HG02885 (cell line): Measurements from ENCODE around the gene CLBA1.
"Not testable (repeated sequence)": the region's sequence is repeated elsewhere in the genome, so short reads cannot be mapped to it uniquely, and the experiment has no call there.

Source experiments
- ATAC-seq: cut with Tn5 transposase; IDR thresholded peaks from one replicate; pipeline ENCODE4 v1.9.1; 2021; ENCODE audit warnings: mild to moderate bottlenecking; ENCODE audit not compliant: unreplicated experiment, poor library complexity

The CLBA1 gene

GRCh38 chr14:105035616-105036015, 50.0 kb downstream of the CLBA1 start:
- ATAC-seq = not testable (repeated sequence)

GRCh38 chr14:105039458-105040205, 54.0 kb downstream of the CLBA1 start:
- no peak for ATAC-seq

- ATAC-seq = no peak
Measured at GRCh38 chr14:105041841-105042765, 56.5 kb downstream of the CLBA1 start.

- no peak for ATAC-seq
Measured at GRCh38 chr14:105042813-105043212, 57.2 kb downstream of the CLBA1 start.

- ATAC-seq = no peak
Measured at GRCh38 chr14:105043641-105044040, 58.1 kb downstream of the CLBA1 start.
